B cell (primary cell): ENCODE measurements around the gene ARRDC1. TPM values are rescaled to one million over a fixed set of nuclear protein-coding genes. Genes with fewer than 3 reads are reported as not detected.

Source experiments
- ATAC-seq: fragments of 200-7000 bp; cut with Tn5 transposase; one replicate; pipeline ENCODE4 v1.10.0; 2021; ENCODE audit warnings: low read depth, mild to moderate bottlenecking, moderate number of reproducible peaks, moderate library complexity
- CTCF ChIA-PET: fragments of 350-600 bp; sonication (Branson Sonifier 250); formaldehyde crosslinking; loops from one replicate; lab custom pipeline; 2021; ENCODE audit warnings: antibody characterized with exemption, inconsistent platforms; lab: Charles Lee
- POLR2A ChIA-PET: fragments of 350-600 bp; sonication (Branson Sonifier 250); formaldehyde crosslinking; loops from one replicate; lab custom pipeline; 2021; ENCODE audit warnings: antibody characterized with exemption; lab: Charles Lee
- DNase-seq: peaks from one replicate; pipeline ENCODE4 v3.0.0; 2013
- H2AFZ ChIP-seq: 2 replicates; pipeline ENCODE4 v1.6.1; 2012; ENCODE audit warnings: mild to moderate bottlenecking, low read depth, low read length; ENCODE audit not compliant: insufficient read depth, poor library complexity, severe bottlenecking
- H3K27ac ChIP-seq, 2 donors: 1 replicate in 1 of 2; 2 replicates in 1 of 2; pipeline ENCODE4 v1.5.1; 2012 to 2013; ENCODE audit warnings: low read length in 2 of 2, mild to moderate bottlenecking in 2 of 2, moderate library complexity in 1 of 2
- H3K27me3 ChIP-seq, 4 experiments: fragments of 200-600 bp in 1 of 4; sonication (generic) in 1 of 4; replicated peaks in 1 of 4; 1 replicate in 2 of 4; 2 replicates in 2 of 4; pipeline versions ENCODE4 v1.6.1 to v1.7.0; 2013 to 2016; ENCODE audit warnings: low read length in 3 of 4, mild to moderate bottlenecking in 2 of 4, mixed read lengths in 1 of 4, moderate library complexity in 1 of 4; ENCODE audit not compliant: insufficient read depth in 4 of 4, control insufficient read depth in 3 of 4; ENCODE audit errors: control extremely low read depth in 1 of 4
- H3K36me3 ChIP-seq, 2 experiments: replicated peaks in 1 of 2; 1 replicate in 1 of 2; 2 replicates in 1 of 2; pipeline versions ENCODE4 v1.6.1 to v1.7.1; 2013; ENCODE audit warnings: low read length in 1 of 2; ENCODE audit not compliant: insufficient read depth in 2 of 2, control insufficient read depth in 1 of 2; ENCODE audit errors: control extremely low read depth in 1 of 2, extremely low read depth in 1 of 2
- H3K4me1 ChIP-seq, 2 donors: fragments of 200-600 bp in 1 of 2; sonication (generic) in 1 of 2; 1 replicate in 1 of 2; 2 replicates in 1 of 2; pipeline versions ENCODE4 v1.5.1 to v1.6.1; 2013 to 2017; ENCODE audit warnings: low read length in 2 of 2; ENCODE audit not compliant: control insufficient read depth in 2 of 2, insufficient read depth in 2 of 2
- H3K4me2 ChIP-seq: replicated peaks from 2 replicates; pipeline ENCODE3; 2012; ENCODE audit warnings: mild to moderate bottlenecking, low read depth, low read length; ENCODE audit not compliant: poor library complexity, severe bottlenecking
- H3K4me3 ChIP-seq, 5 experiments: fragments of 200-600 bp in 1 of 5; sonication (generic) in 1 of 5; 1 replicate in 3 of 5; 2 replicates in 2 of 5; pipeline versions ENCODE4 v1.5.1 to v1.7.0; 2011 to 2016; ENCODE audit warnings: low read length in 4 of 5, mild to moderate bottlenecking in 4 of 5, low read depth in 2 of 5, control low read depth in 1 of 5, moderate library complexity in 1 of 5; ENCODE audit not compliant: insufficient read depth in 1 of 5; ENCODE audit errors: control extremely low read depth in 1 of 5, extremely low read depth in 1 of 5
- H3K79me2 ChIP-seq: fragments of 200-600 bp; sonication (generic); one replicate; pipeline ENCODE4 v1.6.0; 2016; ENCODE audit warnings: low read length; ENCODE audit not compliant: control insufficient read depth, insufficient read depth
- H3K9ac ChIP-seq: fragments of 200-600 bp; sonication (generic); 2 replicates; pipeline ENCODE4 v1.6.1; 2017; ENCODE audit warnings: mild to moderate bottlenecking, low read length, moderate library complexity
- H3K9me3 ChIP-seq, 3 donors: one replicate each; pipeline versions ENCODE4 v1.6.1 to v1.7.1; 2013; ENCODE audit warnings: low read length in 2 of 3; ENCODE audit not compliant: control insufficient read depth in 2 of 3, insufficient read depth in 1 of 3; ENCODE audit errors: control extremely low read depth in 1 of 3
- H4K20me1 ChIP-seq: 2 replicates; pipeline ENCODE4 v1.6.0; 2012; ENCODE audit warnings: mild to moderate bottlenecking, low read length; ENCODE audit not compliant: insufficient read depth, control insufficient read depth, poor library complexity, severe bottlenecking
- H3K27ac Mint-ChIP-seq: one replicate; pipeline ENCODE4 v1.8.0; 2021; ENCODE audit warnings: mixed read lengths
- H3K27me3 Mint-ChIP-seq: one replicate; pipeline ENCODE4 v1.8.0; 2021; ENCODE audit warnings: mixed read lengths
- H3K4me1 Mint-ChIP-seq: one replicate; pipeline ENCODE4 v1.8.0; 2021; ENCODE audit warnings: mixed read lengths
- H3K4me3 Mint-ChIP-seq: one replicate; pipeline ENCODE4 v1.8.0; 2021; ENCODE audit warnings: mixed read lengths
- H3K9me3 Mint-ChIP-seq: one replicate; pipeline ENCODE4 v1.8.0; 2022; ENCODE audit warnings: mixed read lengths; ENCODE audit not compliant: insufficient read depth
- CTCF ChIP-seq: fragments of 200-600 bp; IDR thresholded peaks from one replicate; pipeline ENCODE4 v1.8.0; 2022; ENCODE audit warnings: antibody characterized with exemption, mild to moderate bottlenecking
- EZH2 ChIP-seq: IDR thresholded peaks from 2 replicates; pipeline ENCODE4 v1.6.1; 2012; ENCODE audit warnings: borderline replicate concordance, low read depth, mild to moderate bottlenecking, moderate library complexity, low read length; ENCODE audit not compliant: insufficient read depth, poor library complexity, severe bottlenecking
- WGBS: methylation state at CpG from one replicate; pipeline ENCODE4 v1.1.5; 2013; ENCODE audit warnings: missing lambda C conversion rate; ENCODE audit not compliant: insufficient coverage; 5-methylcytosine and 5-hydroxymethylcytosine counted together
- intact Hi-C: fragments of 100-400 bp; cut with micrococcal nuclease; formaldehyde crosslinking; loops from one replicate; pipeline ENCODE4 v1.10.0; 2022
- polyA plus RNA-seq: library from polyadenylated mRNA; depleted of rRNA; stranded (reverse); fragments of >200 nt; gene quantifications from 2 replicates; pipeline ENCODE4 v1.2.3, GENCODE V29; 2012
- total RNA-seq, 2 donors: library from RNA; stranded (reverse); fragments of 120-200 nt in 1 of 2; gene quantifications; 1 replicate in 1 of 2; 2 replicates in 1 of 2; pipeline versions ENCODE4 v1.2.3 to v1.2.4, GENCODE V29; 2013 to 2022

The ARRDC1 gene
- total and polyA plus RNA-seq, 2 donors (not counting 1 experiment from before 2014, with no cell fraction given) = 89.2 to 227 TPM

- ChIA-PET POLR2A (no interaction called here), CTCF (no interaction called here)
- DNase-seq = no peak
- Histone ChIP-seq H3K27ac (peak overlapping the region in 1 of 2 donors; percentile 61), H3K4me3 (peak overlapping the region; percentile 32 to 74 (median 60)), H3K4me1 (peaks cover 12 to 25% of the 10 kb centered on the region in 2 donors), H3K4me2 (peak overlapping the region; percentile 96), H3K9ac (peak overlapping the region; percentile 79), H2AFZ (peak overlapping the region; percentile 76), H3K27me3 (no peaks in the 10 kb centered on the region), H3K36me3 (peaks cover 0 to 4% of the 10 kb centered on the region in 2 experiments), H3K9me3 (no peaks in the 10 kb centered on the region), H4K20me1 (peaks cover 44% of the 10 kb centered on the region), H3K79me2 (peaks cover 48% of the 10 kb centered on the region)
- peak overlapping the region; percentile 86 for H3K4me3 Mint-ChIP-seq
- peak overlapping the region; percentile 65 for H3K27ac Mint-ChIP-seq
- H3K4me1 Mint-ChIP-seq = peaks cover 21% of the 10 kb centered on the region
- intact Hi-C loops = loop anchor here (5.0 kb wide), 1 partner anchor 384 kb away; the partner anchor contains the start of gene RNF208
- H3K9me3 Mint-ChIP-seq = no peaks in the 10 kb centered on the region
- no peak for TF ChIP-seq CTCF
- no peak for TF ChIP-seq EZH2
- H3K27me3 Mint-ChIP-seq = no peaks in the 10 kb centered on the region
- WGBS = 5% methylated on average over 57 of the region's 57 CpGs
- no peak for ATAC-seq
Observed at GRCh38 chr9:137606005-137606621, 627 bp downstream of the ARRDC1 start.

- Histone ChIP-seq H3K36me3 (peaks cover 0 to 4% of the 10 kb centered on the region in 2 experiments), H3K79me2 (peaks cover 55% of the 10 kb centered on the region), H4K20me1 (peaks cover 49% of the 10 kb centered on the region), H3K9ac (peak overlapping the region; percentile 79), H3K4me2 (peak overlapping the region; percentile 96), H3K27me3 (no peaks in the 10 kb centered on the region), H2AFZ (no peak overlapping the region), H3K27ac (no peak overlapping the region), H3K4me3 (peak overlapping the region; percentile 32 to 74 (median 60)), H3K9me3 (no peaks in the 10 kb centered on the region), H3K4me1 (peaks cover 12 to 29% of the 10 kb centered on the region in 2 donors)
- no peaks in the 10 kb centered on the region for H3K9me3 Mint-ChIP-seq
- peak overlapping the region; percentile 32 for H3K27ac Mint-ChIP-seq
- ATAC-seq (no peak), DNase-seq (no peak)
- intact Hi-C loops = loop anchor here (5.0 kb wide), 1 partner anchor 384 kb away; the partner anchor contains the start of gene RNF208
- peak overlapping the region; percentile 86 for H3K4me3 Mint-ChIP-seq
- WGBS = 78% methylated on average over 13 of the region's 13 CpGs
- peaks cover 26% of the 10 kb centered on the region for H3K4me1 Mint-ChIP-seq
- H3K27me3 Mint-ChIP-seq = no peaks in the 10 kb centered on the region
- CTCF ChIA-PET = no interaction called here
- TF ChIP-seq CTCF = no peak
- no peak for TF ChIP-seq EZH2
- POLR2A ChIA-PET = interaction anchor here (1.4 kb wide), 1 partner anchor 12 kb away, joined by 3 read pairs; the partner anchor contains the start of gene EHMT1
Observed at GRCh38 chr9:137606734-137607138, 1.2 kb downstream of the ARRDC1 start.
